ENCODE results near the gene CHRM1. TPM values are rescaled to one million over a fixed set of nuclear protein-coding genes. Genes with fewer than 3 reads are reported as not detected.
"Not testable (repeated sequence)": the region's sequence is repeated elsewhere in the genome, so short reads cannot be mapped to it uniquely, and the experiment has no call there.

CHRM1 gene
- total RNA-seq, 1 donor from 2014 or later = not detected

DNA sequence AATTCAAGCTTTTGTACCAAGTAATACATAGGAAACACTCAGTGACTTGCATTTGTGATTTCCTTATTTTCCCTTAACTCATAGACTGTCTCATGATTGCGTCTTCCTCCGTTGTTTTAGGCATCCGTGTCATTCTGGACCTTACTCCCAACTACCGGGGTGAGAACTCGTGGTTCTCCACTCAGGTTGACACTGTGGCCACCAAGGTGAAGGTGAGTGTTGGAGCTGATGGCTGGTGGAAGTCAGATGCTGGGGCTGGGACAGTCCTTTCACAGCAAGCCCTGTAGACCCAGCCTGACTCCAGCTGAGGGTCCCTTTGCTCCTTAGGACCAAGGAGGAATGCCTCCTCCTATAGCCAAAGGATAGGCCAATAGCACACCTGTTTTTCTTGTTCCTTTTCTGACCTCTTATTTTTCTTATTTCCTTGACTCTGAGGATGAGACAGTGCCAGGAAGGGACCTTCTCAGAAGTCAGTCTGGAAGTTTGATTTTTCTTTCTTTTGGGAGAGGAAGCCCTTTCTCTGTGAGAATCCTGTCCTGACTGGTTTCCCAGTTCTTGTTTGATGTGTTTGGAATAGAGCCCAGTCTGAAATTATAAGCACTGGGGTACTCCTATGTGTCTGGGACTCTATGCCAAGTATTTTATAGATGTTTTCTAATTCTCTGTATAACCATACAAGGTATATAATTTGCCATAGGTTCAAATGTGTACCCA lies 38.2 kb downstream of the CHRM1 start:
- DNase-seq (ENCODE audit: low spot score) (no peak), ATAC-seq (no peak)
- intact Hi-C loops (cut with DNase I) = no loop called here

DNA sequence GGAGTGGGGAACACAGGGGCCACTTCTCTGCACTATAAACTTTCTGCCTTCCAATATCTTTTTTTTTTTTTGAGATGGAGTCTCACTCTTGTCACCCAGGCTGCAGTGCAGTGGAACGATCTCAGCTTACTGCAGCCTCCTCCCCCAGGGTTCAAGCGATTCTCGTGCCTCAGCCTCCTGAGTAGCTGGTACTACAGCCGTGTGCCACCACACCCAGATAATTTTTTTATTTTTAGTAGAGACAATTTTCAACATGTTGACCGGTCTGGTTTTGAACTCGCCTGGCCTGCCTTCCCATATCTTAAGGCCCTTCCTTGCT lies 38.8 kb downstream of the CHRM1 start:
- intact Hi-C loops (cut with DNase I) = no loop called here
- DNase-seq (ENCODE audit: low spot score) (no peak), ATAC-seq (no peak)

DNA sequence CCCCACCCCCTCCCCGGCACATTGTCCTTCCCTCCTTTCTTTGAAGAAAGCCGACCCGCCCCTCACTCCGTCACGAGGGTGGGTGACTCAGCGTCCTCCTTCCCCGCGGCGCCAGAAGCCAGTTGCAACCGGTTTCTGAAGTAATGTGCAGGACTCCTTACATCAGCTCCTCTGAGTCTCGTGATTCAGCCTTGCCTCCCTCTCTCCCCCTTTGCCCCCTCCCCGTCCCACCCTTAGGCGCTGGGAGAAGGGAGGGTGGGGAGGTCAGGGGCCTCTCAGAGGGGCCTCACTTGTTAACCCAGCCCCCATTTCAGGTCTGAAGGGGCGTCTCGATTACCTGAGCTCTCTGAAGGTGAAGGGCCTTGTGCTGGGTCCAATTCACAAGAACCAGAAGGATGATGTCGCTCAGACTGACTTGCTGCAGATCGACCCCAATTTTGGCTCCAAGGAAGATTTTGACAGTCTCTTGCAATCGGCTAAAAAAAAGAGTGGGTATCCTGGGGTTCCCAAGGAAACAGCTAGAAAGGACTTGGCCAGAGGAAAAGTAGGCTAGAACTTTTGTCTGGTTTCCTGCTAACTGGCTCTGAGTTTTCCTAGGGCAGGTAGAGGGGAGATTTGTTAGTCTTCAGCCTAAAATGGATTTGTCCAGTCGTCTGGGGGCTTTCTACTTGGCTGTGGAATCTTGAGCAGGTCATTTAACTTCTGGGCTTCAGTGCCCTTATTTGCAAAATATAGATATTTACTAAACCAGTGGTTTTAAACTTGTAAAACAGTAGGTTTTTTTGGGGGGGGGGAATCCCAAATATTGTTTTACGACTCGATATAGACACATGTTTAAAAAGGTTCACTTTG lies 39.4 kb downstream of the CHRM1 start:
- DNase-seq (ENCODE audit: low spot score) (peak; percentile 97), ATAC-seq (peak; percentile 90)
- intact Hi-C loops (cut with DNase I) = no loop called here

DNA sequence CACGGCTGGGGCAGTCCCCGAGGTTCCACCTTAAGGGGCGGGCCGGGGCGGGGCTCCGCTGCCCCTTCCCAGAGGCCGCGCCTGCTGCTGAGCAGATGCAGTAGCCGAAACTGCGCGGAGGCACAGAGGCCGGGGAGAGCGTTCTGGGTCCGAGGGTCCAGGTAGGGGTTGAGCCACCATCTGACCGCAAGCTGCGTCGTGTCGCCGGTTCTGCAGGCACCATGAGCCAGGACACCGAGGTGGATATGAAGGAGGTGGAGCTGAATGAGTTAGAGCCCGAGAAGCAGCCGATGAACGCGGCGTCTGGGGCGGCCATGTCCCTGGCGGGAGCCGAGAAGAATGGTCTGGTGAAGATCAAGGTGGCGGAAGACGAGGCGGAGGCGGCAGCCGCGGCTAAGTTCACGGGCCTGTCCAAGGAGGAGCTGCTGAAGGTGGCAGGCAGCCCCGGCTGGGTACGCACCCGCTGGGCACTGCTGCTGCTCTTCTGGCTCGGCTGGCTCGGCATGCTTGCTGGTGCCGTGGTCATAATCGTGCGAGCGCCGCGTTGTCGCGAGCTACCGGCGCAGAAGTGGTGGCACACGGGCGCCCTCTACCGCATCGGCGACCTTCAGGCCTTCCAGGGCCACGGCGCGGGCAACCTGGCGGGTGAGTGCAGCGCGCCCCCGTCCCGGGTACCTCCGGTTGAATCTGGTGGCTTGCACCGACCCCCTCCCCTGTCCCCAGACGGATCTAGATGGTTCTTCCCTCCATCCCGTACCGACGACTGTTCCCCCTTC lies 40.2 kb downstream of the CHRM1 start, which contains the start of gene SLC3A2:
Gene SLC3A2, plus strand, starts transcription at position 94 of the 776 bp plus-strand sequence. Its CDS starts 128 bp downstream, at position 222.
- ATAC-seq = peak; percentile 94
- intact Hi-C loops (cut with DNase I) = no loop called here
- DNase-seq (ENCODE audit: low spot score) = peak; percentile 94

DNA sequence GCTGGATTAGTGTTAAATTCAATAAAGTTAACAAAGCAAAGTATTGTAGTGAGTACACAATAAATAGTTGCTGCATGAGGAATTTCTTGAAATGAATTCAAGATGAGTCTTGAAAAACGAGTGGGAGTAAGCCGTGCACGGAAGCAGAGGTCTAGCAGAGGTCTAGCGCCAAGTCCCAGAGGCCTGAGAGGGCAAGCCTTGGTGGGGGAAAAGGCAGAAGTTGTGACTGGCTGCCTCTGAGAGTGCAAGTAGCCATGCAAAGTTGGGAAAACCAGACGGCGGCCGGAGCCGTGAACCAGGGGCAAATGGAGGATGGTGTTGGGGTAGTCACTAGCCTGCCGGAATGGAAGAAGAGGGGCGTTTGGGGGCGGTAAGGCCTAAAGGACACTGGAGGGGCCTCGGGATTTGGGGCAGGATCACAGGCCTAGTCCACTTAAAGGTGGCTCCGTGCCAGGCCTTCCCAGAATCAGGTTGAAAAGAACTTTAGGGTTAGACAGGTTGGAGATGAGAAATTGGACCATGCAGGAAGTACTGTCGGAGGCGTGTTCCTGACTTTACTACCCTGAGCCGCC lies 40.8 kb downstream of the CHRM1 start:
- DNase-seq (ENCODE audit: low spot score) (no peak), ATAC-seq (peak; percentile 44)
- intact Hi-C loops (cut with DNase I) = no loop called here

DNA sequence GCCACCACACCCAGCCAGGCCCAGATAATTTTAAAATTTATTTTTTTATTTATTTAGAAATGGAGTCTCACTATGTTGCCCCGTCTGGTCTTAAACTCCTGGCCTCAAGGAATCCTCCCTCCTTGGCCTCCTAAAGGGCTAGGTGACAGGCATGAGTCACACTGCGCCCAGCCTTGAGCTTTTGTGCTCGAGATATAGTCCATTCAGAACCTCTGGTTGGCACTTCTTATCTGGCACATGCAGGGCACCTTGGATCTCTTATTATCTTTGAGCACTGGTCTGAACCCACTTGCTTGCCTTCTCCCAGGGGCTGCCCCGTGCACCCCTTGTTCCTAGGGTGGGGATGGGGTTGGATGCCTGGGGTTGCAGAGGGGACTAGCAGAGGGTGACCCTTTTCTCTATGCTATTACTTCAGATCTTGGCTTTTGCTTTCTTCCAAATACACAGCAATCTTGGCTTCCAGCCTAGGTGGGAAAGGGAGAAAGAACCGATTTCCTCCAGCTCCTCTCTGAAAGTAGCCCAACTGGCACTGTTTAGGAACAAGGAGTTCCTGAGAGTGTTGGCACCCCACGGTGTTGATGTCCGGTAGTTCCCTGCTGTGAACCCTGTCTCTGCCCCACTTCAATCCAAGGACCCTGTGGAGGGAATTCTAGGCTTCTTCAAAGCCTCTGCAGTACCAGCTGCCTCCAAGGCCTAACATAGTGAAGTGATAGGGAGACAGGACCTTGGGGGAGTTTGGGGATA lies 41.8 kb downstream of the CHRM1 start:
- DNase-seq (ENCODE audit: low spot score) (no peak), ATAC-seq (no peak)
- intact Hi-C loops (cut with DNase I) = no loop called here

DNA sequence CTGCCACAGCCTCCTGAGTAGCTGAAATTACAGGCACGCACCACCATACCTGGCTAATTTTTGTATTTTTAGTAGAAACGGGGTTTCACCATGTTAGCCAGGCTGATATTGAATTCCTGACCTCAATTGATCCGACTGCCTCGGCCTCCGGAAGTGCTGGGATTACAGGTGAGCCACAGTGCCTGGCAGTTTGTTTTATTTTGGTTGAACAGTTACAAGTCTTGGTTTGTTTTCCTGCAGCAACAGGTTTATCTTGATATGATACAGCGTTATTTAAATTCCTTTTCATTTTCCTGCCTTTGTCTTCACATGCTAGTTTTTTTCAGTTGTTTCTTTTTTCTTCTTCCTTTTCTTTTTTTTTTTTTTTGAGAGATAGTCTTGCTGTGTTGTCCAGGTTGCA lies 44.5 kb downstream of the CHRM1 start:
- no peak for ATAC-seq
- intact Hi-C loops (cut with DNase I) = no loop called here
- DNase-seq (ENCODE audit: low spot score) = no peak

DNA sequence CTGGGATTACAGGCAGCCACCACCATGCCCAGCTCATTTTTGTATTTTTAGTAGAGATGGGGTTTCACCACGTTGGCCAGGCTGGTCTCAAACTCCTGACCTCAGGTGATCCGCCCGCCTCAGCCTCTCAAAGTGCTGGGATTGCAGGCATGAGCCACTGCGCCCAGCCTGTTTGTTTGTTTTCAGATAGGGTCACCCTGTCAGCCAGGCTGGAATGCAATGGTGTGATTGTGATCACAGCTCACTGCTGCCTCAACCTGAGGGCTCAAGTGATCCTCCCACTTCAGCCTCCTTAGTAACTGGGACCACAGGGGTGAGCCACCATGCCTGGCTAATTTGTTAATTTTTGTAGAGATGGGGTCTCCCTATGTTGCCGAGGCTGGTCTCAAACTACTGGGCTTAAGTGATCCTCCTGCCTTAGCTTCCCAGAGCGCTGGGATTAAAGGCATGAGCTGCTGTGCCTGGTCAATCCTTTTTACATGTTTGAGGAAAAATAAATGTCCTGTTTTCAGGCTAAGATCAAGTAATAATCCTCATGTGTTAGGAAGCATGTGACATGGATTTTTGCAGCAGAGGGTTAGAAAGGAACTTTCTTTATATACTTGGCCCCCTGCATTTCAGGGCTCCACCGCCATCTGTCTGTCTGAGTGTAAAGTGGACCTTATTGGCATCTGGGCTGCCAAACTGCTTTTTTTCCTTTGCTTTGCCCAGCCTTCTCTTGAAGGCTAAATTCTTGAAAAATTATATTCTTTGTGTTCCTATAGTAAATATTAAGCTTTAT lies 45.3 kb downstream of the CHRM1 start:
- no peak for DNase-seq (ENCODE audit: low spot score)
- no peak for ATAC-seq
- intact Hi-C loops (cut with DNase I) = no loop called here

DNA sequence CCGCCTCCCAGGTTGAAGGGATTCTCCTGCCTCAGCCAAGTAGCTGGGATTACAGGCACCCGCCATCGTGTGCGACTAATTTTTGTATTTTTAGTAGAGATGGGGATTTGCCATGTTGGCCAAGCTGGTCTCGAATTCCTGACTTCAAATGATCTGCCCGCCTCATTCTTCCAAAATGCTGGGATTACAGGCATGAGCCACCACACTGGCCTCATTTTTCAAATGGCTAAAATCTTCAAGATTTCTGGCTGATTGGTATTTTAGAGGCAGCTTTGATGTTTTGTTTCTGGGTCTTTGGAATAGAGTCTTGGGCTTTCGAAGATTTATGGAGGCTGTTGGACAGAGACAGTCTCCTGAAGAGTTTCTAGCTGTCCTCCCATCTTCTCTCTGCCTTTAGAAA lies 46.3 kb downstream of the CHRM1 start:
- intact Hi-C loops (cut with DNase I) = no loop called here

DNA sequence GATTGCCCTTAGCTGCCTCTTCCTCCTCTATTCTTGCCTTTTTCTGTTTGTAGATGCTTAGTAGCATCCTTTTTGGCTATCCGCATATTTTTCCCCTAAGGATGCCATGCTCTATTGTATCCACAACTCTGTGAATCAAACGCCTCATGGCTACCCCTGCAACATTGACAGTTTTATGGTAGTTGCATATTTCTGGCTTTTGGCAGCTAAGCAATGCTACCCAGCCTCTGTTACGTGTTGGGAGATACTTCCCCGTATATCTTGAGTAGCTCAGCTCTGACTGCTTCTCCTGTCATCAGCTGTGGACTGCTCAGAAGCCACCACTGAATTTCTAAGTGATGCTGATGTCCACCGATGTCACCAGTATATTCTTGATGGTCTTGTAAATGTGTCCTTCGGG lies 55.5 kb downstream of the CHRM1 start:
- intact Hi-C loops (cut with DNase I) = no loop called here
- ATAC-seq = no peak
- DNase-seq (ENCODE audit: low spot score) = no peak

More for the DNA sequence above, 46.3 kb downstream of the CHRM1 start:
- no peak for DNase-seq (ENCODE audit: low spot score)
- no peak for ATAC-seq

DNA sequence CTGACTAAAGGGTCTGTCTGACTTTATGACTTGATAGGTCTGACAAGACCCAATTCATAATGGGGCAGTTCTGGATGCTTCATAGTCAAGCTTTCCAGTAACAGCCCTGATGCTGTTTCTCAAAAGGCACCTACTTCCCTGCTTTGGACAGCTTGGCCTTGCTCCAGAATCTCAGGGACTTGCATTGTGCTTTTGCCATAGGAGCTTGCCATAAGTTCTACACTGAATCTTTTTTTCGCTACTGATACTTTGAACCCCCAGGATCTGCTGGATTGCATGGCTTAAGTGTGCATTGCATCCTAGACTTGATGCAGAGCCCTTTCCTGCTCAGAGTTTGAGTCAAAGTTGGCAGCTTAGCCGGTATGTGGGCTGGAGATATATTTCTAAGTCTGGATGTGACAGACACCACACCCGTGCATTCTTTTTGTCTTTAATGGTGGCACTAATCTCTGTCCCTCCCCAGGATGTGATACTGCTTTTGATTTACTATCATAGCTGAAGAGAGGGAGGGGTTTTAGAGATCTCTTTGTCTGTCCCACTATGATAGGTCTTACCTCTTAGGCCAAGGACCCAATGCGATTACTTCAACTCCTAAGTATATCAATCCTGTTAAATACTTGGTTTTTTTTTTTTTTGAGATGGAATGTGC lies 57.4 kb downstream of the CHRM1 start:
- intact Hi-C loops (cut with DNase I) = loop anchor here (5.0 kb wide), 1 partner anchor 77 kb away; the partner anchor contains the start of gene TMEM179B
- DNase-seq (ENCODE audit: low spot score) = no peak
- ATAC-seq = no peak

DNA sequence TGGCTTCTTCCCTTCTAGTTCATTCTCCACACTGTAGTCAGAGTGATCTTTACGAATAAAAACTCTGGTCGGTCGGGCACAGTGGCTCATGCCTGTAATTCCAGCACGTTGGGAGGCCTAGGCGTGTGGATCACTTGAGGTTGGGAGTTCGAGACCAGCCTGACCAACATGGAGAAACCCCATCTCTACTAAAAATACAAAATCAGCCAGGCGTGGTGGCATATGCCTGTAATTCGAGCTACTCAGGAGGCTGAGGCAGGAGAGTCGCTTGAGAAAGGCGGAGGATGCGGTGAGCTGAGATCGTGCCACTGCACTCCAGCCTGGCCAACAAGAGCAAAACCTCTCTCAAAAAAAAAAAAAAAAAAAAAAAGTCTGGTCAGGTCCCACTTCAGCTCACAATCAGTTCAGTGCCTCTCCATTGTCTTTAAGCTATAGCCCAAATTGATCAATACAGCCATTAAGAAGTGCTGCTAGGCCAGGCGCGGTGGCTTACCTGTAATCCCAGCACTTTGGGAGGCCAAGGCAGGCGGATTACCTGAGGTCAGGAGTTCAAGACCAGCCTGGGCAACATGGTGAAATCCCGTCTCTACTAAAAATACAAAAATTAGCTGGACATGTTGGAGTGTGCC lies 59.5 kb downstream of the CHRM1 start:
- not testable (repeated sequence) for DNase-seq (ENCODE audit: low spot score); ATAC-seq
- intact Hi-C loops (cut with DNase I) = loop anchor here (5.0 kb wide), 1 partner anchor 74 kb away; the partner anchor contains the start of gene TMEM179B

DNA sequence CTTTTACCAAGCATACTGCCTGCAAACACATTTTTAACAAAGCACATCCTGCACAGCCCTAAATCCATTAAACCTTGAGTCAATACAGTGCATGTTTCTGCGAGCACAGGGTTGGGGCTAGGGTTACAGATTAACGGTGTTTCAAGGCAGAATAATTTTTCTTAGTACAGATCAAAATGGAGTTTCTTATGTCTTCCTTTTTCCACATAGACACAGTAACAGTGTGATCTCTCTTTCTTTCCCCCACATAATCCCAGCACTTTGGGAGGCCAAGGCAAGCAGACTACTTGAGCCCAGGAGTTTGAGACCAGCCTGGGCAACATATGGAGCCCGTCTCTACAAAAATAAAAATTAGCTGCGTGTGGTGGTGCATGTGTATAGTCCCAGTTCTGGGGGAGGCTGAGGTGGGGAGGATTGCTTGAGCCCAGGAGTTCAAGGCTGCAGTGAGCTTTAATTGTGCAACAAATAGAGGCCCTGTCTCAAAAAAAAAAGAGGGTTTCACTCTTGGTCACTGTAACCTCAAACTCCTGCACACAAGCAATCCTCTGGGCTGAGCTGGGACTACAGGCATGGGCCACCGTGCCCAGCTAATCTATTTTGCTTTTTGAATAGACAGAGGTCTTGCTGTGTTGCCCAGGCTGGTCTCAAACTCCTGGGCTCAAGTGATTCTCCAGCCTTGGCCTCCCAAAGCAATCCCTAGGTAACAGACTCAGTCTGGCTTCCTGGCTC lies 60.2 kb downstream of the CHRM1 start:
- intact Hi-C loops (cut with DNase I) = loop anchor here (5.0 kb wide), 1 partner anchor 74 kb away; the partner anchor contains the start of gene TMEM179B
- no peak for ATAC-seq
- no peak for DNase-seq (ENCODE audit: low spot score)

DNA sequence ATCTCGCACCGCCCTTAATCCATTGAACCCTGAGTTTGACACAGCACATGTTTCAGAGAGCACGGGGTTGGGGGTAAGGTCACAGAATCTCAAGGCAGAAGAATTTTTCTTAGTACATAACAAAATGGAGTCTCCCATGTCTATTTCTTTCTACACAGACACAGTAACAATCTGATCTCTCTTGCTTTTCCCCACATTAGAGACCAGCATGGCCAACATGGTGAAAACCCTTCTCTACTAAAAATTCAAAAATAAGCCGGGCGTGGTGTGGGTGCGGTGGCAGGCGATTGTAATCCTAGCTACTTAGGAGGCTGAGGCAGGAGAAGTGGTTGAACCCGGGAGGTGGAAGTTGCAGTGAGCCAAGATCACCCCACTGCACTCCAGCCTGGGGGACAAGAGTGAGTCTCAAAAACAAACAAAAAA lies 61.9 kb downstream of the CHRM1 start:
- intact Hi-C loops (cut with DNase I) = not testable (repeated sequence)

More for the DNA sequence above, 61.9 kb downstream of the CHRM1 start:
- ATAC-seq; DNase-seq (ENCODE audit: low spot score): not testable (repeated sequence)
